Nephron progenitor cell (in vitro differentiated cells): ENCODE data around the gene TLL2.

ENCODE experiments used
- DNase-seq: peaks from one replicate; pipeline ENCODE4 v3.0.0; 2021
- H3K27ac Mint-ChIP-seq: 2 replicates; pipeline ENCODE4 v1.8.0; 2021; ENCODE audit warnings: mild to moderate bottlenecking, moderate library complexity, mixed read lengths
- H3K27me3 Mint-ChIP-seq: 2 replicates; pipeline ENCODE4 v1.8.0; 2021; ENCODE audit warnings: mild to moderate bottlenecking, low read depth, mixed read lengths; ENCODE audit not compliant: poor library complexity
- H3K36me3 Mint-ChIP-seq: 2 replicates; pipeline ENCODE4 v1.8.0; 2021; ENCODE audit warnings: low read depth, mixed read lengths
- H3K4me1 Mint-ChIP-seq: 2 replicates; pipeline ENCODE4 v1.8.0; 2021; ENCODE audit warnings: mixed read lengths
- H3K4me3 Mint-ChIP-seq: 2 replicates; pipeline ENCODE4 v1.8.0; 2021; ENCODE audit warnings: mild to moderate bottlenecking, moderate library complexity, mixed read lengths
- H3K9me3 Mint-ChIP-seq: 2 replicates; pipeline ENCODE4 v1.8.0; 2021; ENCODE audit warnings: mild to moderate bottlenecking, moderate library complexity, mixed read lengths
- TF ChIP-seq, protein P1 (sequence below): fragments of 200-600 bp; sonication (generic); IDR thresholded peaks from 2 replicates; pipeline ENCODE4 v1.5.0; 2021; ENCODE audit warnings: antibody characterized with exemption

Gene TLL2

DNA sequence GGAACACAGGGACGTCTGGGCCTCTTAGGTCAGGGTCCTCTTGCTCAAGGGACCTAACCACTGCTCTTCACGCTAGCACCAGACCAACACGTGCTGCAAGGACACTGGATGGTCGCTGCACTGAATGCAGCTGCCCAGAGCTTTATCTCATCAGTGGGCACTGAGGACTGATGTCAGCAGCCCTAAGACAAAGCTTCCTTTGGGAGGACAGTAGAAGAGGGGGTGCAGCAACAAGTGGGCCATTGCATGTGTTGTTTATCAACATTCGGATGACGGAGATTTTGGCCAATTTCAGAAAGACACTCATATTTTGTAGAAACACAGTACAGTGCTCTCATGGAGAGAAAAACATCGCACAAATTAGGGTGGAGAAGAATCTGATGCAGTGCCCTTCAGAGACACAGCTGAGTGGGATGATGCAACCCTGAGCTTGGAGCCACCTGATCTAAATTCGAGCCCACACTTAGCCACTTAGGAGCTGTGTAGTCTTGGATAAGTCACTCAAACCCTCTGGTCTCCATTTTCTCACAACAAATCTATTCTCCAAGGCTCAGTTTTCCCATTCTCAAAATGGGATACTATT lies 156.6 kb downstream of the TLL2 start:
- Mint-ChIP-seq H3K27ac (no peak overlapping the region), H3K27me3 (peaks cover 8% of the 10 kb centered on the region), H3K4me1 (peaks cover 15% of the 10 kb centered on the region), H3K4me3 (no peak overlapping the region), H3K36me3 (no peaks in the 10 kb centered on the region), H3K9me3 (no peaks in the 10 kb centered on the region)
- no peak for DNase-seq
- TF ChIP-seq, protein P1, sequence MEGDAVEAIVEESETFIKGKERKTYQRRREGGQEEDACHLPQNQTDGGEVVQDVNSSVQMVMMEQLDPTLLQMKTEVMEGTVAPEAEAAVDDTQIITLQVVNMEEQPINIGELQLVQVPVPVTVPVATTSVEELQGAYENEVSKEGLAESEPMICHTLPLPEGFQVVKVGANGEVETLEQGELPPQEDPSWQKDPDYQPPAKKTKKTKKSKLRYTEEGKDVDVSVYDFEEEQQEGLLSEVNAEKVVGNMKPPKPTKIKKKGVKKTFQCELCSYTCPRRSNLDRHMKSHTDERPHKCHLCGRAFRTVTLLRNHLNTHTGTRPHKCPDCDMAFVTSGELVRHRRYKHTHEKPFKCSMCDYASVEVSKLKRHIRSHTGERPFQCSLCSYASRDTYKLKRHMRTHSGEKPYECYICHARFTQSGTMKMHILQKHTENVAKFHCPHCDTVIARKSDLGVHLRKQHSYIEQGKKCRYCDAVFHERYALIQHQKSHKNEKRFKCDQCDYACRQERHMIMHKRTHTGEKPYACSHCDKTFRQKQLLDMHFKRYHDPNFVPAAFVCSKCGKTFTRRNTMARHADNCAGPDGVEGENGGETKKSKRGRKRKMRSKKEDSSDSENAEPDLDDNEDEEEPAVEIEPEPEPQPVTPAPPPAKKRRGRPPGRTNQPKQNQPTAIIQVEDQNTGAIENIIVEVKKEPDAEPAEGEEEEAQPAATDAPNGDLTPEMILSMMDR = no peak

DNA sequence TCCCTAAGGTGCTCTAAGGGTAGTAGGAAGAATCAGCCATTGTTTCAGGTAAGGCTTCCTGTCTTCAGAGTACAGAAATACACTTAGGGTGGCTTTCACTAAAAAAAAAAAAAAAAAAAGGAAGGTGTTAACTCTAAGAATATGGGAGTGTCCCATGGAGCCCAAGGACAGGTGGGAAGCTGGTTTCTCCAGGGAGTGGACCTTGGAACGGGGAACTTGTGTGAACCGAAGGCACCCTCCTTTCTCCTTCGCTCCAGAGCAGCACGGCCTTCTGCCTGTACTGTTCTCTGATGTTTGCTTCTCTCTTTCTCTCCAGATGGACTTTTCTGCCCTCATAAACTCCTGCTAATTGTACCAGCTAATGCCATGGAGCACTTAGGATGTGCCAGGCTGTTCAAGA lies 161.1 kb downstream of the TLL2 start:
- Mint-ChIP-seq H3K36me3 (no peaks in the 10 kb centered on the region), H3K4me3 (no peak overlapping the region), H3K4me1 (no peaks in the 10 kb centered on the region), H3K9me3 (peaks cover 3% of the 10 kb centered on the region), H3K27me3 (peaks cover 8% of the 10 kb centered on the region), H3K27ac (no peak overlapping the region)
- DNase-seq = no peak
- TF ChIP-seq, protein P1 = no peak

- TF ChIP-seq, protein P1 = no peak
- Mint-ChIP-seq H3K27ac (no peak overlapping the region), H3K27me3 (peaks cover 6% of the 10 kb centered on the region), H3K4me3 (no peak overlapping the region), H3K9me3 (peaks cover 8% of the 10 kb centered on the region), H3K4me1 (no peaks in the 10 kb centered on the region), H3K36me3 (no peaks in the 10 kb centered on the region)
- no peak for DNase-seq
These were observed 161.7 kb downstream of the TLL2 start for GRCh38 chr10:96352027-96352426.

GRCh38 chr10:96346295-96346694 lies 167.4 kb downstream of the TLL2 start:
- Mint-ChIP-seq H3K36me3 (peaks cover 13% of the 10 kb centered on the region), H3K27ac (no peak overlapping the region), H3K4me1 (no peaks in the 10 kb centered on the region), H3K4me3 (no peak overlapping the region), H3K27me3 (no peaks in the 10 kb centered on the region), H3K9me3 (peaks cover 30% of the 10 kb centered on the region)
- TF ChIP-seq, protein P1 = no peak
- DNase-seq = no peak

DNA sequence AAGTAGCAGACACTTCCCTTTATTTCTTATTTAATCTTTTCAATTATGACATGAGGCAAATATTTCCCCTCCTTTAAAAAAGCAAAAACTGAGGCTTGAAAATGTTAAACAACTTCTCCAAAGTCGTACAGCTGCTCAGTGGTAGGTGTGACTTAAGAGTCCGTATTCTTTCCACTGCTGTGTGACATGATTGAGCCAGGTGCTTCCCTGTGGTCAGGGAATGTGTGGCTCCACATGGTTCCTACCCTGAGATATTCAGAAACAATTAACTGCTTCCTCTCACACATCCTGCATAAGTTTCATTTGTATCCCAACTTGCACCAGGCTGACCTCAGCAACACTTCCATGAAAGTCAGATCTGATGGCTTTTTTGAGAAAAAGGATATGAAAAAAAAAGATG lies 168.5 kb downstream of the TLL2 start:
- Mint-ChIP-seq H3K27ac (no peak overlapping the region), H3K4me1 (no peaks in the 10 kb centered on the region), H3K36me3 (peaks cover 13% of the 10 kb centered on the region), H3K27me3 (no peaks in the 10 kb centered on the region), H3K4me3 (no peak overlapping the region), H3K9me3 (peaks cover 30% of the 10 kb centered on the region)
- TF ChIP-seq, protein P1 = no peak
- DNase-seq = no peak

GRCh38 chr10:96344178-96344577 lies 169.5 kb downstream of the TLL2 start:
- Mint-ChIP-seq H3K36me3 (peaks cover 13% of the 10 kb centered on the region), H3K9me3 (peaks cover 30% of the 10 kb centered on the region), H3K27me3 (no peaks in the 10 kb centered on the region), H3K27ac (no peak overlapping the region), H3K4me3 (no peak overlapping the region), H3K4me1 (no peaks in the 10 kb centered on the region)
- no peak for DNase-seq
- TF ChIP-seq, protein P1 = no peak
